ENCODE results near the gene BDH1.

BDH1 gene

GRCh38 chr3:197586181-197586580 lies 30.4 kb upstream of the BDH1 start:
- no peak for ATAC-seq
- TF ChIP-seq BACH2 (CRISPR knock-in tag; IDR thresholded peaks at IDR 0.05; ENCODE audit: borderline replicate concordance) (no peak), RARB (CRISPR knock-in tag; IDR thresholded peaks at IDR 0.05) (no peak), ZFP3 (CRISPR knock-in tag; IDR thresholded peaks at IDR 0.05) (no peak), SNAI2 (CRISPR knock-in tag; IDR thresholded peaks at IDR 0.05) (no peak), ZNF565 (CRISPR knock-in tag; conservative IDR thresholded peaks at IDR 0.05; ENCODE audit: low read depth) (no peak), ESRRG (CRISPR knock-in tag; IDR thresholded peaks at IDR 0.05) (no peak), POU6F1 (CRISPR knock-in tag; IDR thresholded peaks at IDR 0.05; ENCODE audit: borderline replicate concordance, low read depth) (no peak), ZNF8 (CRISPR knock-in tag; IDR thresholded peaks at IDR 0.05) (no peak), GLIS3 (CRISPR knock-in tag; IDR thresholded peaks at IDR 0.05) (no peak), CSDC2 (CRISPR knock-in tag; IDR thresholded peaks at IDR 0.05) (no peak), TCF4 (CRISPR knock-in tag; IDR thresholded peaks at IDR 0.05; ENCODE audit: borderline replicate concordance) (no peak), PPARA (CRISPR knock-in tag; IDR thresholded peaks at IDR 0.05; ENCODE audit: borderline replicate concordance) (no peak), ZFP30 (CRISPR knock-in tag; IDR thresholded peaks at IDR 0.05) (no peak), ARNTL (CRISPR knock-in tag; IDR thresholded peaks at IDR 0.05; ENCODE audit: borderline replicate concordance, low read depth) (no peak), CREB5 (CRISPR knock-in tag; IDR thresholded peaks at IDR 0.05; ENCODE audit: low read depth) (no peak), ISL1 (CRISPR knock-in tag; IDR thresholded peaks at IDR 0.05) (no peak), CSRNP3 (CRISPR knock-in tag; IDR thresholded peaks at IDR 0.05) (no peak), PATZ1 (CRISPR knock-in tag; IDR thresholded peaks at IDR 0.05; ENCODE audit: borderline replicate concordance) (no peak), ZC3H10 (CRISPR knock-in tag; IDR thresholded peaks at IDR 0.05) (no peak), OSR1 (CRISPR knock-in tag; IDR thresholded peaks at IDR 0.05) (no peak)

- TF ChIP-seq ZNF70 (CRISPR knock-in tag; IDR thresholded peaks at IDR 0.05) (no peak), ZFP3 (CRISPR knock-in tag; IDR thresholded peaks at IDR 0.05) (no peak), SNAI2 (CRISPR knock-in tag; IDR thresholded peaks at IDR 0.05) (no peak), ZNF8 (CRISPR knock-in tag; IDR thresholded peaks at IDR 0.05) (no peak), CSDC2 (CRISPR knock-in tag; IDR thresholded peaks at IDR 0.05) (no peak), TOX (CRISPR knock-in tag; IDR thresholded peaks at IDR 0.05; ENCODE audit: borderline replicate concordance) (no peak), TCF4 (CRISPR knock-in tag; IDR thresholded peaks at IDR 0.05; ENCODE audit: borderline replicate concordance) (no peak), RARB (CRISPR knock-in tag; IDR thresholded peaks at IDR 0.05) (no peak), ZNF565 (CRISPR knock-in tag; conservative IDR thresholded peaks at IDR 0.05; ENCODE audit: low read depth) (no peak), CREB5 (CRISPR knock-in tag; IDR thresholded peaks at IDR 0.05; ENCODE audit: low read depth) (no peak), PATZ1 (CRISPR knock-in tag; IDR thresholded peaks at IDR 0.05; ENCODE audit: borderline replicate concordance) (no peak), CSRNP3 (CRISPR knock-in tag; IDR thresholded peaks at IDR 0.05) (no peak), GLIS3 (CRISPR knock-in tag; IDR thresholded peaks at IDR 0.05) (no peak)
- no peak for ATAC-seq
Measured at GRCh38 chr3:197584733-197585132, 29.0 kb upstream of the BDH1 start.
